GM13976 (cell line): ENCODE data around the gene ERN1.

Experiments
- DNase-seq: peaks from one replicate; pipeline ENCODE4 v3.0.0; 2012; ENCODE audit warnings: low spot score
- CTCF ChIP-seq: IDR thresholded peaks from 2 replicates; pipeline ENCODE4 v1.5.1; 2012; ENCODE audit warnings: borderline replicate concordance, mild to moderate bottlenecking; ENCODE audit not compliant: insufficient read depth; ENCODE audit errors: extremely low read depth, missing control alignments, control extremely low read depth
- in situ Hi-C: fragments of 300-500 bp; cut with MboI; formaldehyde crosslinking; loops from one replicate; pipeline ENCODE4 v1.12.0; 2022; ENCODE audit warnings: low sequenced_read_pairs, mixed read lengths, inconsistent platforms; ENCODE audit not compliant: unreplicated experiment

ERN1 gene

GRCh38 chr17:64059756-64060155 is 70.2 kb downstream of the ERN1 start:
- in situ Hi-C loops = no loop called here
- no peak for DNase-seq
- TF ChIP-seq CTCF = no peak

GRCh38 chr17:64058621-64059020 is 71.3 kb downstream of the ERN1 start:
- no peak for DNase-seq
- no peak for TF ChIP-seq CTCF
- in situ Hi-C loops = no loop called here

- no peak for DNase-seq
- in situ Hi-C loops = no loop called here
- no peak for TF ChIP-seq CTCF
These were observed 72.2 kb downstream of the ERN1 start for GRCh38 chr17:64057701-64058263.

GRCh38 chr17:64056269-64057005 is 73.5 kb downstream of the ERN1 start:
- in situ Hi-C loops = no loop called here
- no peak for TF ChIP-seq CTCF
- DNase-seq = peak; percentile 82

GRCh38 chr17:64055183-64056142 is 74.5 kb downstream of the ERN1 start:
- no peak for DNase-seq
- TF ChIP-seq CTCF = no peak
- in situ Hi-C loops = no loop called here

GRCh38 chr17:64054304-64054703 is 75.6 kb downstream of the ERN1 start:
- no peak for TF ChIP-seq CTCF
- in situ Hi-C loops = no loop called here
- no peak for DNase-seq
